Body of pancreas (tissue), 4 donors: Measurements from ENCODE around the gene MAPK8IP1. TPM values are rescaled to one million over a fixed set of nuclear protein-coding genes. Genes with fewer than 3 reads are reported as not detected.
A peak's percentile ranks its signal among the peaks of the same experiment; 100 is the strongest.
"Not testable (repeated sequence)": the region's sequence is repeated elsewhere in the genome, so short reads cannot be mapped to it uniquely, and the experiment has no call there.

Experiments used
- ATAC-seq: fragments of 150-250 bp; one replicate; pipeline ENCODE4 v1.9.1; 2016
- DNase-seq, 4 donors: peaks; one replicate each; pipeline ENCODE4 v3.0.0-alpha.2; 2019
- H3K27ac ChIP-seq, 4 donors: fragments of 200-600 bp; sonication (generic); 1 replicate in 3 of 4; 2 replicates in 1 of 4; pipeline versions ENCODE4 v1.5.1 to v1.6.1; 2016 to 2019; ENCODE audit warnings: mild to moderate bottlenecking in 1 of 4, mixed read lengths in 1 of 4, moderate library complexity in 1 of 4
- H3K27me3 ChIP-seq, 2 donors: fragments of 200-600 bp; sonication (generic); one replicate each; pipeline ENCODE4 v1.6.0; 2016; ENCODE audit warnings: mild to moderate bottlenecking in 1 of 2
- H3K36me3 ChIP-seq, 2 donors: fragments of 200-600 bp; sonication (generic); replicated peaks in 1 of 2; 2 replicates each; pipeline ENCODE4 v1.5.1; 2016; ENCODE audit warnings: low read depth in 2 of 2; ENCODE audit not compliant: insufficient read depth in 1 of 2
- H3K4me1 ChIP-seq: fragments of 200-600 bp; sonication (generic); one replicate; pipeline ENCODE4 v1.6.0; 2016
- H3K4me3 ChIP-seq, 2 donors: fragments of 200-600 bp; sonication (generic); 1 replicate in 1 of 2; 2 replicates in 1 of 2; pipeline ENCODE4 v1.5.1; 2016 to 2019
- H3K9me3 ChIP-seq, 3 donors: fragments of 200-600 bp; sonication (generic); 1 replicate in 2 of 3; 2 replicates in 1 of 3; pipeline ENCODE4 v1.5.1; 2016
- CTCF ChIP-seq, 7 experiments: fragments of 450-650 bp in 4 of 7; fragments of 200-600 bp in 3 of 7; sonication (generic) in 3 of 7; IDR thresholded peaks; one replicate each; pipeline ENCODE4 v1.5.1; 2016 to 2019; ENCODE audit warnings: antibody characterized with exemption in 7 of 7
- POLR2A ChIP-seq, 3 donors: fragments of 450-650 bp; IDR thresholded peaks; one replicate each; pipeline ENCODE4 v1.6.1; 2016; ENCODE audit warnings: antibody characterized with exemption in 3 of 3, mild to moderate bottlenecking in 2 of 3
- WGBS, 2 donors: methylation state at CpG; one replicate each; pipeline ENCODE4 v1.1.5; 2017; 5-methylcytosine and 5-hydroxymethylcytosine counted together
- intact Hi-C: fragments of 100-400 bp; cut with DNase I; formaldehyde crosslinking; loops from one replicate; pipeline ENCODE4 v1.15.1; 2023
- total RNA-seq, 2 donors: library from RNA; depleted of rRNA; stranded (reverse); fragments of >200 nt; gene quantifications; one replicate each; pipeline ENCODE4 v1.1.0, GENCODE V29; 2016

The MAPK8IP1 gene
- total RNA-seq, 2 donors from 2014 or later: 23.7 to 32.4 TPM

- peaks cover 68% of the 10 kb centered on the region for H3K4me1 ChIP-seq
- WGBS, 2 donors: 73 to 80% methylated on average over 2 to 6 of the region's 6 CpGs
- no peak overlapping the region for H3K4me3 ChIP-seq
- ATAC-seq: no peak
- DNase-seq: no peak
- no peaks in the 10 kb centered on the region for H3K27me3 ChIP-seq
- peak overlapping the region in 3 of 4 donors; percentile 86 to 93 (median 89) for H3K27ac ChIP-seq
- TF ChIP-seq CTCF (IDR thresholded peaks at IDR 0.05) (no peak), POLR2A (IDR thresholded peaks at IDR 0.05) (no peak)
- no peaks in the 10 kb centered on the region for H3K36me3 ChIP-seq
- intact Hi-C loops: no loop called here
- H3K9me3 ChIP-seq: no peaks in the 10 kb centered on the region
Measured at GRCh38 chr11:45901626-45902025, 16.2 kb downstream of the MAPK8IP1 start.

GRCh38 chr11:45902452-45903380 lies 17.3 kb downstream of the MAPK8IP1 start:
- DNase-seq (no peak), ATAC-seq (no peak)
- intact Hi-C loops: no loop called here
- Histone ChIP-seq H3K4me1 (peaks cover 75% of the 10 kb centered on the region), H3K4me3 (no peak overlapping the region), H3K9me3 (no peaks in the 10 kb centered on the region), H3K27me3 (no peaks in the 10 kb centered on the region), H3K27ac (peak overlapping the region in 2 of 4 donors; percentile 89 to 90), H3K36me3 (no peaks in the 10 kb centered on the region)
- TF ChIP-seq POLR2A (IDR thresholded peaks at IDR 0.05): no peak
- no peak for TF ChIP-seq CTCF (IDR thresholded peaks at IDR 0.05)
- WGBS, 2 donors: 92 to 95% methylated on average over 33 to 45 of the region's 56 CpGs

- ATAC-seq (peak; percentile 13), DNase-seq (peak; percentile 67 to 79 (median 76))
- Histone ChIP-seq H3K4me3 (no peak overlapping the region), H3K9me3 (no peaks in the 10 kb centered on the region), H3K36me3 (peaks cover 0 to 2% of the 10 kb centered on the region in 2 donors), H3K27ac (peak overlapping the region; percentile 83 to 93 (median 90)), H3K27me3 (no peaks in the 10 kb centered on the region), H3K4me1 (peaks cover 80% of the 10 kb centered on the region)
- WGBS, 2 donors: 33 to 48% methylated on average over 13 to 15 of the region's 15 CpGs
- intact Hi-C loops: no loop called here
- peak in 1 of 3 donors; percentile 18 for TF ChIP-seq POLR2A (IDR thresholded peaks at IDR 0.05)
- no peak for TF ChIP-seq CTCF (IDR thresholded peaks at IDR 0.05)
Measured at GRCh38 chr11:45904309-45904915, 19.0 kb downstream of the MAPK8IP1 start.

- peaks cover 0 to 4% of the 10 kb centered on the region in 2 donors for H3K36me3 ChIP-seq
- H3K4me3 ChIP-seq: no peak overlapping the region
- H3K4me1 ChIP-seq: peaks cover 77% of the 10 kb centered on the region
- peak overlapping the region; percentile 83 to 93 (median 90) for H3K27ac ChIP-seq
- no peak for TF ChIP-seq POLR2A (IDR thresholded peaks at IDR 0.05)
- TF ChIP-seq CTCF (IDR thresholded peaks at IDR 0.05): no peak
- DNase-seq (no peak), ATAC-seq (no peak)
- H3K9me3 ChIP-seq: no peaks in the 10 kb centered on the region
- H3K27me3 ChIP-seq: no peaks in the 10 kb centered on the region
- intact Hi-C loops: no loop called here
- WGBS, 2 donors: 90% methylated on average over 19 of the region's 19 CpGs; no CpG with 5 or more reads in 1 of the 2 donors
Measured at GRCh38 chr11:45905095-45905494, 19.6 kb downstream of the MAPK8IP1 start.

GRCh38 chr11:45905576-45905975 lies 20.1 kb downstream of the MAPK8IP1 start:
- peak; percentile 52 to 77 (median 69) for DNase-seq
- Histone ChIP-seq H3K27ac (peak overlapping the region; percentile 83 to 93 (median 90)), H3K4me1 (peaks cover 74% of the 10 kb centered on the region)
- H3K4me3 ChIP-seq, H3K27me3 ChIP-seq, H3K9me3 ChIP-seq, H3K36me3 ChIP-seq, intact Hi-C loops, ATAC-seq: not testable (repeated sequence)
- WGBS, 2 donors: 33 to 69% methylated on average over 4 to 5 of the region's 6 CpGs
